HG02943 (cell line): ENCODE measurements around the gene ANO9.

Source experiments
- ATAC-seq: cut with Tn5 transposase; IDR thresholded peaks from one replicate; pipeline ENCODE4 v1.9.1; 2021; ENCODE audit warnings: mild to moderate bottlenecking, low read depth, moderate library complexity; ENCODE audit not compliant: unreplicated experiment

ANO9 gene

GRCh38 chr11:373716-374551, 67.9 kb downstream of the ANO9 start:
- no peak for ATAC-seq

DNA sequence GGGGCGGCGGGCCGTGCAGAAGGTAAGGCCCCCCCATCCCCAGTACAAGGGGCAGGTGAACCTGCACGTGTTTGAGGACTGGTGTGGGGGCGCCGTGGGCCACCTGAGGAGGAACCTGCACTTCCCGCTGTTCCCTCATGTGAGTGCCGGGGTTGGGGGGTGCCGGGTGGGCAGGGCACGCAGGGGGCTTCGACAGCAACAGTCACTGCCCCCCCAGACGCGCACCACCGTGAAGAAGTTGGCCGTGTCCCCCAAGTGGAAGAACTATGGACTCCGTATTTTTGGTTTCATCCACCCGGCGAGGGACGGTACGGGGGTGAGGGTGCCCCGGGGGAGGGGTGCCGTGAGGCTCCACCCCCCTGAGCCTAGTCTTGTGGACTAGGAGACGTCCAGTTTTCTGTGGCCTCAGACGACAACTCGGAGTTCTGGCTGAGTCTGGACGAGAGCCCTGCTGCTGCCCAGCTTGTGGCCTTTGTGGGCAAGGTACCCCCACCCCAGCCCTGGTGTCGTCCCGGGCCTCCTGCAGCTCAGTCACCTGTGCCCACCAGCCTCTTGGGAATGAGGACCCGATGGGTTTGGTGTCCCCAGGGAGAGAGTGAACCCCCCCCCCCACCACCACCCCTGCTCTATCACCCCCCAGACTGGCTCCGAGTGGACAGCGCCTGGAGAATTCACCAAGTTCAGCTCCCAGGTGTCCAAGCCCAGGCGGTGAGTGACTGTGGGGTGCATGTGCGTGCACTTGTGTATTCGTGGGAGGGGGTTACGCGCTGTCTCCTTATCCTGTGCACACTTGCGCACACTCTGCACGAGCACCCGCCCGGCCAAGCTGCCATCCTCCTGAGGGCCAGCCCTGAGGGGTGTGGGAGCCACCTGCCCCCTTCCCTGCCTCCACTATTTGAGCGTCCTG, 68.7 kb downstream of the ANO9 start:
- no peak for ATAC-seq

- ATAC-seq, result no peak
These were observed 69.9 kb downstream of the ANO9 start for GRCh38 chr11:371716-372590.

- ATAC-seq, result no peak
These were observed 70.8 kb downstream of the ANO9 start for GRCh38 chr11:371051-371450.

DNA sequence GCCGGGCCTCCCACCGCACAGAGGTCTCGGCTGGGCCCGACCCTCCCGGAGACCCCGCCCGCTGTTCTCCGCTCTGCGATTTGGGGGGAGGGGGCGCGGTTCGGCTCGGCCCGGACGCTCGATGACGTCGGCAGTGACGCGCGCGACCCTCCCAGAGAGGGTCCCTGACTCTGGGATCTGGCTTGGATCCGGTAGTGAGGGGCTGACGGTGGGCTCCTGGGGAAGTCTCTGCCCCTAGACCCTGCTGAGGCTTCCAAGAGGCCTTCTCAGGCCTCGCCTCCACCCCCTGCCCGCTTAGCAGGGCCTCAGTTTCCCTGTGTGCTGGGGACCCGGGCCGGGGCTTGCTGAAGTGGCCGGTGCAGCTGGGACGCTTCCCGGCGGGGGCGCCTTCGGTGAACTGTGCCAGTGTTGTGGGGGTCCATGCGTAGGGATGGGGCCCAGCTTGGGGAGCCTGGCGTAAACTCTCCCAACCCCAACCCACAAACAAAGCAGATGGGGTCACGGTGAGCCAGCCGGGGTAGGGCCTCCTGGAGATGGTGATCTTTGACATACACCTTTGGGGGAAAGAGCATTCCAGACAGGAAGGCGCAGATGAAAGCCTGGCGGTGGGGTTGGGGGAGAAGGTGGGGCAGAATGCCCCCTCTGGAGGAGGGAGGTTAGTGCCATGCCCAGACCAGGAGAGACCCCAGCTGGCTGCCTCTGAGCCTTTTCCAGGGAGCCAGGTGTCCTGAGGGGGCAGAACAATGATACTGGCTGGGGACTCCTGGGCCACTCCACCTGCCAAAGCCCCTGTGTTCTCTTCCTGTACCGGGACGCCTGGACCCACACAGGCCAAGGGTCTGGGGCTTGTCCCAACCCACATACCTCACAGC, 71.5 kb downstream of the ANO9 start:
- no peak for ATAC-seq

GRCh38 chr11:369336-370018, 72.3 kb downstream of the ANO9 start, which contains the start of gene B4GALNT4:
Gene B4GALNT4 (plus strand): TSS chr11:369499. CDS start chr11:369804, 305 bp downstream.
- no peak for ATAC-seq

GRCh38 chr11:368414-369335, 73.1 kb downstream of the ANO9 start:
- no peak for ATAC-seq

DNA sequence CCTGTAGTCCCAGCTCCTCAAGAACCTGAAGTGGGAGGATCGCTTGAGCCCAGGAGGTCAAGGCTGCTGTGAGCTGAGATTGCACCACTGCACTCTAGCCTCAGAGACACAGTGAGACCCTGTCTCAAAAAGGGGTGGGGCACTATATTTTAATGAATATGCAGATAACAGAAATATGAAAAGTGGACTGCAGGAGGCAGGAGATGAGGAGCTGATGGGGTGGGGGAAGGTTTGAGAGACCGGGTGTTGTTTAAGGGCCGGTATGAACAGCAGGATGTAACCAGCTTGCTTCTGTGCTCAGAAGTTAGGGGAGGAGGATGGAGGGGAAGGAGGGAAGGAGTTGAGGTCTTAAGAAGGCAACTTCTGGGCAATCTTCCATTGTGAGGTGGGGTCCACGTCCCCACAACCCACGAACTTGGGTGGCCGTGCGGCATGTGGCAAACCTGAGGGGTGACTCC, 73.8 kb downstream of the ANO9 start:
- no peak for ATAC-seq
